CD4-positive, CD25-positive, alpha-beta regulatory T cell (primary cell): ENCODE measurements around the gene ITPKA. TPM values are rescaled to one million over a fixed set of nuclear protein-coding genes. Genes with fewer than 3 reads are reported as not detected.

Source experiments
- ATAC-seq, 2 donors: fragments of 150-1000 bp; cut with Tn5 transposase; one replicate each; pipeline ENCODE4 v1.10.0; 2021; ENCODE audit warnings: low read depth in 2 of 2, moderate number of reproducible peaks in 2 of 2, moderate library complexity in 1 of 2
- DNase-seq, 3 donors: peaks; one replicate each; pipeline versions ENCODE4 v3.0.0 to v3.0.0-alpha.2; 2012 to 2022; ENCODE audit warnings: mixed read lengths in 1 of 3
- H3K27ac ChIP-seq: one replicate; pipeline ENCODE4 v1.7.0; 2013; ENCODE audit warnings: mild to moderate bottlenecking, low read length; ENCODE audit not compliant: insufficient read depth, poor library complexity, severe bottlenecking
- H3K27me3 ChIP-seq: one replicate; pipeline ENCODE4 v1.7.0; 2013; ENCODE audit warnings: low read length; ENCODE audit not compliant: control insufficient read depth, insufficient read depth
- H3K36me3 ChIP-seq: one replicate; pipeline ENCODE4 v1.7.0; 2013; ENCODE audit warnings: mild to moderate bottlenecking, low read length, moderate library complexity; ENCODE audit not compliant: control insufficient read depth, insufficient read depth
- H3K4me1 ChIP-seq: 2 replicates; pipeline ENCODE4 v1.7.0; 2013; ENCODE audit warnings: mild to moderate bottlenecking, low read length; ENCODE audit not compliant: insufficient read depth, control insufficient read depth, poor library complexity, severe bottlenecking
- H3K4me3 ChIP-seq: one replicate; pipeline ENCODE4 v1.7.0; 2013; ENCODE audit warnings: low read depth, mild to moderate bottlenecking, low read length, moderate library complexity
- H3K9me3 ChIP-seq, 2 experiments: 1 replicate in 1 of 2; 2 replicates in 1 of 2; pipeline ENCODE4 v1.7.0; 2013; ENCODE audit warnings: low read length in 2 of 2, mild to moderate bottlenecking in 1 of 2, moderate library complexity in 1 of 2; ENCODE audit not compliant: control insufficient read depth in 2 of 2
- H3K27ac Mint-ChIP-seq, 3 donors: one replicate each; pipeline ENCODE4 v1.8.0; 2020 to 2022; ENCODE audit warnings: mild to moderate bottlenecking in 3 of 3, mixed read lengths in 3 of 3, moderate library complexity in 2 of 3
- H3K27me3 Mint-ChIP-seq: one replicate; pipeline ENCODE4 v1.8.0; 2022; ENCODE audit warnings: mild to moderate bottlenecking, mixed read lengths
- H3K36me3 Mint-ChIP-seq: one replicate; pipeline ENCODE4 v1.8.0; 2020; ENCODE audit warnings: mixed read lengths
- H3K4me1 Mint-ChIP-seq, 4 donors: one replicate each; pipeline ENCODE4 v1.8.0; 2020 to 2022; ENCODE audit warnings: mixed read lengths in 4 of 4, mild to moderate bottlenecking in 1 of 4
- H3K4me3 Mint-ChIP-seq, 4 donors: one replicate each; pipeline ENCODE4 v1.8.0; 2020 to 2022; ENCODE audit warnings: mild to moderate bottlenecking in 4 of 4, mixed read lengths in 4 of 4, moderate library complexity in 3 of 4
- H3K9me3 Mint-ChIP-seq, 7 donors: one replicate each; pipeline ENCODE4 v1.8.0; 2020 to 2022; ENCODE audit warnings: mixed read lengths in 7 of 7, mild to moderate bottlenecking in 3 of 7, moderate library complexity in 2 of 7
- polyA plus RNA-seq, 4 donors: library from polyadenylated mRNA; unstranded; fragments of 300-500 nt; fragmentation: Illumina TruSeq; gene quantifications; one replicate each; pipeline ENCODE4 v1.2.3, GENCODE V29; 2021
- total RNA-seq: library from RNA; stranded (reverse); gene quantifications from one replicate; pipeline ENCODE4 v1.2.3, GENCODE V29; 2022

ITPKA gene
- total and polyA plus RNA-seq, 5 donors from 2014 or later: not detected

DNA sequence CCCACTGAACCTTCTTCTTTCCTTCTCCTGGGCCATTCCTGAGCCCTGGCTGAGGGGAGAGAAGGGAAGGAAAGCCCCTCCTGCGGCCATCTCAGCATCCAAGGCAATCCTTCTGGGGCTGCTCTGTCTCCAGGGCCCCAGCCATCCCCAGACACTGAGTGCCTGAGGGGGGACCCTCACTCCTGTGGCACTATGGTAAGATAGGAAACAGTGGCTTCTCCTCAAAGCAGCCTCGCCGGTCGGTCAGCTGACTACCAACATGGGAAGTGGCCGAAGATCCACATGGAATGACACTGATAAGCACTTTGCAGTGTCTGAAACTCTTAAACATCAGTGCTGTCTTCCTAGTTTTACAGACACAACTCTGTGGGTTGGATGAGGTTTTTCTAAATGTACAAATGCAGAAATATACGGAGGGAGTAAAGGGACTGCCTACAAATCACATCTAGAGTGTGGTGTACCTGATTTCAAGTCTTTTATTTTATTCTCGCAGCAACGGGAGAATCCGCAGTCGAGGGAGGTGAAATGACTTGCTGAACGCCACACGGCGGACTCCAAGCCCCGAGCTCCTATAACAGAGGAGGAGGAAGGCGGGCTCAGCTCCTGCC, 973 bp upstream of the ITPKA start:
- Histone ChIP-seq H3K27ac (no peak overlapping the region), H3K4me3 (peak overlapping the region; percentile 38), H3K9me3 (no peaks in the 10 kb centered on the region), H3K27me3 (peaks cover 10% of the 10 kb centered on the region), H3K4me1 (peaks cover 28% of the 10 kb centered on the region), H3K36me3 (no peaks in the 10 kb centered on the region)
- Mint-ChIP-seq H3K36me3 (no peaks in the 10 kb centered on the region), H3K27ac (no peak overlapping the region), H3K27me3 (peaks cover 28% of the 10 kb centered on the region), H3K4me1 (peaks cover 5 to 23% (median 15%) of the 10 kb centered on the region in 4 donors), H3K9me3 (no peaks in the 10 kb centered on the region), H3K4me3 (peak overlapping the region; percentile 84 to 99 (median 90))
- no peak for DNase-seq
- no peak for ATAC-seq

DNA sequence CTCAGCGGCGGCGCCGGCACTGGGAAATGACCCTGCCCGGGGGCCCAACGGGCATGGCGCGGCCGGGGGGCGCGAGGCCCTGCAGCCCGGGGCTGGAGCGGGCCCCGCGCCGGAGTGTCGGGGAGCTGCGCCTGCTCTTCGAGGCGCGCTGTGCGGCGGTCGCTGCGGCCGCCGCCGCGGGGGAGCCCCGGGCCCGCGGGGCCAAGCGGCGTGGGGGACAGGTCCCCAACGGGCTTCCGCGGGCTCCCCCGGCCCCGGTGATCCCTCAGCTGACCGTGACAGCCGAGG, 172 bp downstream of the ITPKA start:
- Histone ChIP-seq H3K27ac (no peak overlapping the region), H3K4me3 (no peak overlapping the region), H3K36me3 (no peaks in the 10 kb centered on the region), H3K4me1 (peaks cover 28% of the 10 kb centered on the region), H3K27me3 (peaks cover 10% of the 10 kb centered on the region), H3K9me3 (no peaks in the 10 kb centered on the region)
- Mint-ChIP-seq H3K4me3 (no peak overlapping the region), H3K27me3 (peaks cover 37% of the 10 kb centered on the region), H3K27ac (no peak overlapping the region), H3K36me3 (no peaks in the 10 kb centered on the region), H3K4me1 (peaks cover 5 to 21% (median 14%) of the 10 kb centered on the region in 4 donors), H3K9me3 (no peaks in the 10 kb centered on the region)
- ATAC-seq (peak in 1 of 2 donors; percentile 23), DNase-seq (no peak)

DNA sequence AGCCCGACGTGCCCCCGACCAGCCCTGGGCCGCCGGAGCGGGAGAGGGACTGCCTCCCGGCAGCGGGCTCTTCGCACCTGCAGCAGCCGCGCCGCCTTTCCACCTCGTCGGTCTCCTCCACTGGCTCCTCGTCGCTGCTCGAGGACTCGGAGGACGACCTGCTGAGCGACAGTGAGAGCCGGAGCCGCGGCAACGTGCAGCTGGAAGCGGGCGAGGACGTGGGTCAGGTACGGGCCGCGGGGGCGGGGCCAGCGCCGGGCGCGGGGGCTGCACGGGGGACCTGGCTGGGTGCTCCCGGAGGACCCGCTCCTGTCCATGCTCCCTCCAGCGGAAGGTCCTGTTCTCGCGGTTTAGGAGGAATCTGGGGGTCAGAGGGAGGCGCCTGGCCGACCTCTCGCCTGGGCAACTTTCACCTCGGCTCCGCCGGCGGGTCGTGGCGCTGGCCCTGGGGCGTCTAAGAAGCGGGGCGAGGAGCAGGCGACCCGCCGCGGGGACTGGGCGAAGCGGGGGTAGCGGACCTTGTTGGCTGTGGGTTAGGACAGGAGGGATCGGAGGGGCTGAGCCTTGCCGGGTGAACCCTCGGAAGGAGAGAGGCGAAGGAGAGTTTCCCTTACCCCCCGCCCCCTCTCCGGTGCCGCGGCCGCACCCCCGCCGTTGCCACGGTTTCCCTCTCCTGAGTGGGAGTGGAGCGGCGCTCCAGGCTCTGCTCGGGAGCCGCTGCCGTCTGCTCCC, 682 bp downstream of the ITPKA start:
- Histone ChIP-seq H3K4me3 (no peak overlapping the region), H3K4me1 (peaks cover 28% of the 10 kb centered on the region), H3K27me3 (peaks cover 13% of the 10 kb centered on the region), H3K9me3 (no peaks in the 10 kb centered on the region), H3K27ac (no peak overlapping the region), H3K36me3 (no peaks in the 10 kb centered on the region)
- peak overlapping the region; percentile 81 to 86 (median 82) for H3K4me3 Mint-ChIP-seq
- DNase-seq (peak; percentile 25 to 51 (median 31)), ATAC-seq (peak; percentile 9 to 18)
- peaks cover 5 to 21% (median 14%) of the 10 kb centered on the region in 4 donors for H3K4me1 Mint-ChIP-seq
- H3K36me3 Mint-ChIP-seq: no peaks in the 10 kb centered on the region
- no peaks in the 10 kb centered on the region for H3K9me3 Mint-ChIP-seq
- H3K27me3 Mint-ChIP-seq: peaks cover 42% of the 10 kb centered on the region
- H3K27ac Mint-ChIP-seq: no peak overlapping the region

DNA sequence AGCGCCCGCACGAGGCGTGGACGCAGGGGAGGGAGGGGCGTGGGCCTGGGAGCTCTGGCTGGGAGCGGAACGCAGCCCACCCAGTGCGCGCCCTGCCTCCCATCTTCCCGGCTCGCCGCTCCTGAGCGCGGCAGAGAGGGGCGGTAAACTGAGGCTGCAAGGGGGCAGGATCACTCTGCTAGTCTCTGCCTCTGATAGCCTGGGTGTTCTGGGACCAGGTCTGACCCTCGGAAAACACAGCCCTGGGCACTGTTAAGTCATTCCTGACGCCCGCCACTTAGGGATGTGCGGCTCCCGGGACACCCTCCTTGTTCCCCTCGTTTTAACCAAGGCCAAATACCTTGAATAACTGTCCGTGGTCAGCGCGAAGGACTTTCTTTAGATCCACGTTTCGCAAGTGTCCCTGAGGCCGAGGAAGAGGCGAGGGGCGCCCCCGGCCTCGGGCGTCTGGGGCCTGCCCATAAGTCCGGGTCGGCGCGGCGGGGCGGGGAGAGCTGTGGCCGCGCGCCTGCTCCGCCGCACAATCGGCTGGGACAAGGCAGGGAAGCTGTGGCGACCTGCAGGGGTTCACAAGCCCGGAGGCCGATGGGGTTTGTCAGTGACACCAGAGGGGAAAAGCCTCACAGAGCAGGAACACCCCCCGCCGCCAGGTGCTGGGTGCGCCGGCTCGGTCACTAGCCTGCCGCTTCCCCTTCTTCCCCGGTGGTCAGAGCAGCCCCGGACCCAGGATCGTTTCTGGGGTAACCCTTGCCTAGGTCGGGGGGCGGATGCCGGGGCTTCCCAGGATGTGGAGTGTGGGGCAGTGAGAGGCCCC, 1.5 kb downstream of the ITPKA start:
- Mint-ChIP-seq H3K9me3 (no peaks in the 10 kb centered on the region), H3K27me3 (peaks cover 48% of the 10 kb centered on the region), H3K27ac (no peak overlapping the region), H3K36me3 (no peaks in the 10 kb centered on the region), H3K4me3 (peak overlapping the region; percentile 47 to 82 (median 78)), H3K4me1 (peaks cover 3 to 22% (median 13%) of the 10 kb centered on the region in 4 donors)
- H3K27me3 ChIP-seq: peaks cover 16% of the 10 kb centered on the region
- peak in 1 of 2 donors; percentile 44 for ATAC-seq
- no peaks in the 10 kb centered on the region for H3K36me3 ChIP-seq
- H3K4me1 ChIP-seq: peaks cover 28% of the 10 kb centered on the region
- H3K9me3 ChIP-seq: no peaks in the 10 kb centered on the region
- peak overlapping the region; percentile 13 for H3K4me3 ChIP-seq
- DNase-seq: peak in 2 of 3 donors; percentile 20 to 41
- H3K27ac ChIP-seq: no peak overlapping the region

DNA sequence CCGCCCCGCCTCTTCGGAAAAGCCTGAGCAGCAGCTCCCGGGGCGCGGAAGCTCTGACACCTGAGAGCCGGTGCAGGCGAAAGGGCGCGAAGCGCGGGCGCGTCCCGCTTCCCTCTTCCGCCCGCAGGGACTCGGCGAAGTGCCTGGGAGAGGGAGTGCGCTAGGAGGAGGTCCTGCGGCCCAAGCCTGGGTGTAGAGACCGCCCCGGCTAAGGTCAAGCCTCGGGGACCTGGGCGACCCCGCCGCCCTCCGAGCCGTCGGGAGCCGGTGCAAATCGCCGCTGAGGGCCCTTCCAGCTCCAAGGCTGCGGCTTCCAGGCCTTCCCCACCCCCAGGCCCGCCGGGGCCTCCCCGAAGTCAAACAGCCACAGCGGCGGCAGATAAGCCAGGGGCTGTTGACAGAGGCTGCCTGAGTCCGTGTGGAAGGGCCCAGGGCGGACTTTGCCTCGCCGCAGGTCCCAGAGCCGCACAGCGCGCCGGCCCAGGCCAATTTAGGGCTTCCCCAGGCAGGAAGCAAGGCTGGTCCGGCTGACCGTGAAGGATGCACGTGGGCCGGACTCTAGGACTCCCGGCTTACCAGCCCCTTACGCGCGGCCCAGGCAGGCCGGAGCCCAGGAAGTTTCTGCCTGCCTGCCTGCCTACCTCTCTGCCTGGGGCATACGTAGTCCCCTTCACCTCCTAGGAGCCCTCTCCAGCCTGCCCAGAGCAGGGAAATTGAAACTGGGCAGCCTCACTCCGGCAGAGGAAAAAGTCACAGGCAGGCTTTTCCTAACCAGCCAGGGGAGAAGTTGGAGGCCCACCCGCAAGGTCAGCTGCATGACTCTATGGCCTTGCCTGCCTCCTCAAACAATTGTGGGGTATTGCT, 2.3 kb downstream of the ITPKA start:
- Histone ChIP-seq H3K4me3 (no peak overlapping the region), H3K9me3 (no peaks in the 10 kb centered on the region), H3K27me3 (peaks cover 19% of the 10 kb centered on the region), H3K36me3 (no peaks in the 10 kb centered on the region), H3K27ac (no peak overlapping the region), H3K4me1 (peaks cover 31% of the 10 kb centered on the region)
- peak overlapping the region; percentile 40 to 82 (median 78) for H3K4me3 Mint-ChIP-seq
- H3K27me3 Mint-ChIP-seq: peaks cover 56% of the 10 kb centered on the region
- ATAC-seq: peak in 1 of 2 donors; percentile 5
- DNase-seq: no peak
- no peak overlapping the region for H3K27ac Mint-ChIP-seq
- H3K9me3 Mint-ChIP-seq: peaks cover 0 to 1% (median 0%) of the 10 kb centered on the region in 7 donors
- no peaks in the 10 kb centered on the region for H3K36me3 Mint-ChIP-seq
- peaks cover 0 to 27% (median 10%) of the 10 kb centered on the region in 4 donors for H3K4me1 Mint-ChIP-seq

DNA sequence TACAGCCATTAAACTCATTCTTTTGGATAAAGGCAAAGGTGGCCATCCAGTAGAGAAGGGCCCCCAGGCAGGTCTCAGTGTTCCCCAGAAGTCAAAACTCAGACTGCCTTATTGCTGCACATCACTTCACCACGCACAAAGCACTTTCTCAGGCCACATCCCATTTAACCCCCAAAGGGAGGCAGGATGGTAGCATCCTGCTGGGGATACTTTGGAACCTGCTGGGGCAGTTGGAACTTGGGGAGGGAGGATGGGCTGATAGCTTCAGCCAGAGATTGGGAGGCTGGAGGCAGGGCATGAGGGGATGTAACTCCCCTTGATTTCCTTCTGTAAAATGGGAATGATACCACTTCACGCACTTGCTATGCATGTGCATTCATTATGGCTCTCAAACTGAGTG, 5.0 kb downstream of the ITPKA start:
- no peak overlapping the region for H3K27ac Mint-ChIP-seq
- Histone ChIP-seq H3K9me3 (no peaks in the 10 kb centered on the region), H3K36me3 (no peaks in the 10 kb centered on the region), H3K27me3 (peaks cover 19% of the 10 kb centered on the region), H3K4me1 (peaks cover 40% of the 10 kb centered on the region), H3K4me3 (no peak overlapping the region), H3K27ac (no peak overlapping the region)
- H3K9me3 Mint-ChIP-seq: peaks cover 0 to 2% (median 0%) of the 10 kb centered on the region in 7 donors
- H3K27me3 Mint-ChIP-seq: peaks cover 68% of the 10 kb centered on the region
- H3K4me3 Mint-ChIP-seq: peak overlapping the region in 2 of 4 donors; percentile 41 to 57
- ATAC-seq (no peak), DNase-seq (no peak)
- no peaks in the 10 kb centered on the region for H3K36me3 Mint-ChIP-seq
- peaks cover 0 to 31% (median 7%) of the 10 kb centered on the region in 4 donors for H3K4me1 Mint-ChIP-seq
